Stimulated activated CD8-positive, alpha-beta memory T cell treated with anti-CD3 and anti-CD28 coated beads, Interleukin-7, amount 100 ng/mL, for 1 hour (primary cell): ENCODE data around the gene MCM9.
A peak's percentile ranks its signal among the peaks of the same experiment; 100 is the strongest.

ENCODE experiments used
- DNase-seq, 2 donors: peaks; one replicate each; pipeline ENCODE4 v3.0.0-alpha.2; 2020; ENCODE audit warnings: low read depth in 2 of 2

Gene MCM9

DNA sequence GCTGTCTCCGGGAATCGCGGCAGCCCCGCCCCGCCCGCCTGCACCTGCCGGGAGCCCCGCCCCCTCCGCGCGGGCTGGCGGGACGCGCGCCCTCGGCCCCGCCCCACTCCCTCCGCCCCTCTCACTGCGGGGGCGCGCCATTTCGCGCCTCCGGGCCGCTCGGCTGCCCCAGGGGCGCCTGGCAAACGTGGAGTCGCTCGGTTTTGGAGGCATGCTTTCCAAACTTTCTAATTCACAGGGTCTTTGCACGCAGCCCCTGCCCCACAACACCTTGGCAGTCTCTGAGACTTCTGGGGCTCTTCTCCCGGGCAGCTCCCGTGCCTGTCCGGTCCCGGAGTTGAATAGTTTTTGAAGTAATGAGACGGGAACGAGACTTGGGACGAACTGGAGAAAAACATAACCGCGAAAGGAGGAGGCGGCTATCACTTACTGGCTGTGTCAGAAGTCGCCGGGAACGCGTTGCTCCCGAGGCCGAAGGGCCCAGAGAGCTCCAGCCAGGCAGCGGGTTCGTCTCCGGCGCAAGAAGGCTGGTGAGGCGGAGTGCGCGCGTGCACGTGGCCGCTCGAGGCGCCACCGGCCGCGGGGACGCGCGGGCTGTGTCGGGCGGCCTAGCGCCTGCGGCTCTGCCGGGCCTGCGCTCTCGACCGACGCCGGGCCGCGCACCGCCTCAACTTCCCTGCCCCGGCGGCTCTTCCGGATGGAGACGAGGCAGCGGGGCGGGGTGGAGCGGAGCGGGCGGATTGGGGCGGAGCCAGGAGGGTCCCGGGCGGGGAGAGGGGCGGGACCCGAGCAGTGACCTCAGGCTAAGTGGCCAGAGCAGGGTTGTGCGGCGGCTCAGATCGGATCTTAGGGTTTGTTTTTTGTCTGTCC, at the start of gene MCM9:
Gene MCM9 (minus strand): TSS at position 699 of the 870 bp plus-strand sequence. CDS start 3,436 bp downstream, outside the sequence.
- peak; percentile 75 to 77 for DNase-seq

GRCh38 chr6:118984342-118984741, 49.4 kb upstream of the MCM9 start:
- no peak for DNase-seq

DNA sequence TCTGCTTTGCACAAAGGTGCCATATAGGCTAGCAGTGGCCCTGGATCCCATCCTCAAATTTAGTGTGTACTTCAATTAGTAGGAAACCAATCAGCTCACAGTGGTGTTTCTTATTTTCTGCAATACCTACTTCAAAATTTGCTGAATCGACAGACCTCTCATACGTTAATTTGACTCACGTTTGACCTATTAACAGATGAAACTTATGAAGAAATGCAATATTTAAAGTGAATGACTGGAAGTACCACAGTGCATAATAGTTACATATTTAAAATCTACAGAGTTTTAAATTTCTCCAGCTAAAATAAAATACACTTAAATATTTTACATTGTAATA, 47.6 kb upstream of the MCM9 start:
- no peak for DNase-seq

GRCh38 chr6:118981884-118982574, 47.1 kb upstream of the MCM9 start:
- DNase-seq, result no peak

DNA sequence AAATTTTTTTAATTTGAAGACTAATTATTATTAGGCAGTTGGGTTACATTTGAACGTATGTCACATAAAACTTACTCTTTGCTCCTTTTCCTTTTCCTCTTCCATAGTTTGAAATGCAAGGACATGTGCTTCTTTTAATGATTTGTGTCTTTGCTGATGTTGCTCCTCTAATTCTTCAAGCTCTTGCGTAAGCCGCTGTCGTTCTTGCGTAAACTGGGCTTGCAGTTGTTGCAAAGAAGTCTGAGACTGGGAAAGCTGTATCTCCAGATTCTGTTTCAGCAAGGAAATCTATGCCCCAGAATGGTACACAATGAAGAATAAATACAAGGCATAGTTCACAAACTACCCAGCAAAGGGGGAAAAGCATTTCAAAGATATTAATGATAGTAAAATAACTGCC, 45.1 kb upstream of the MCM9 start:
- no peak for DNase-seq

DNA sequence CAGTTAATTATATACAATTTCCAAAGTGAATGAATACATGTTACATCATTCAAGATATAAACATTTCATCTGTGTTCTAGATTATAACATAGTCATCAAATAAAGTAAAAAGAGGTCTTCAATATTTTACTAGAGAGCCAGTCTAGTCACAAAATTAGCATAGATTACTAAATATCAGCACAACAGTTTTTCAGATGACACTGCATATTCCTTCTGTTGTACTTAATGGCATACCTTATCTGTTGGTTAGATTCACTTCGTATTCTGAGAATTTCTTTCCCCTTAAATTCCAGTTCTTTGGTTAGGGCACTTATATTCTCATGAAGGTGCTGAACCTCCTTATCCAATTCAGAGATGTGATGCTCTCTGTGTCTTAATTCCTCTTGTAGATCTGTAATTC, 39.8 kb upstream of the MCM9 start:
- no peak for DNase-seq

DNA sequence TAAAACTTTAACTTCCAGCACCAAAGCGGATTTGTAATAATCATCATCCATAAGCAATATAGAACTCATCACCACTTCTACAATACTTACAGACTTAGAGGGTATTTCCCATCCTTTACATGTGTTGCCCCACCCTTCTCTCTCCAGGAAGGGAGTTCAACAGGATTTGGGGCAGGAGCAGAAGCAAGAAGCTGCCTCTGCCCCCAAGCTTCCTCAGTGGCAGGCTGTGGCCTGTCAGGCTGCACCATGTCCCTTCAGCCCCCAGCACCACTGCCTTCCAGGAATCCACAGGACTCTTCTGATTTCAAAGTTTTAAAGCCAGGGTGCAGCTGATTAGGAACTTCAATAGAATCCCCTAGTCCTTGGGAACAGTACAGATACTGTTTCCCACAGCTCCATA, 36.7 kb upstream of the MCM9 start:
- DNase-seq, result no peak

GRCh38 chr6:118970866-118971265, 35.9 kb upstream of the MCM9 start:
- no peak for DNase-seq

GRCh38 chr6:118968416-118968815, 33.5 kb upstream of the MCM9 start:
- no peak for DNase-seq

GRCh38 chr6:118967239-118967638, 32.3 kb upstream of the MCM9 start:
- no peak for DNase-seq

- DNase-seq, result no peak
These were observed 30.9 kb upstream of the MCM9 start for GRCh38 chr6:118965843-118966370.

- DNase-seq, result no peak
These were observed 30.4 kb upstream of the MCM9 start for GRCh38 chr6:118965371-118965770.

GRCh38 chr6:118963003-118963402, 28.0 kb upstream of the MCM9 start:
- DNase-seq, result no peak

DNA sequence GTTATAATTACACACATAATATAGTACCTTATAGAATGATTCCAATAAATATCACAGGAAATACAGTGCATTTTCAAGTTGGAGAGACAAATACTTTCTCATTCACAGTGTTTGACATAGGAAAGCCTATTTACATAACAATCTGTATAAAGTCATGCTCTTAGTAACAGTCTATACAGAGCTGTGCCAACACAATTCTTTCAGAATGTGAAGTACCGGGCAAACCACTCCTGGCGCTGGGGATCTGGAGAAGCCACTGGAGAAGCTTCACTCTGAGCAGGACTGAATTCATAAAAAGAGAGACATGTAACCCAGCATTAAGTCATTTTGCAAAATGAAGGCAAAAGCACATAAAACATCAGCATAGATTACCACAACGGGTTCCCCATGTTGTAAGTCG, 24.9 kb upstream of the MCM9 start:
- DNase-seq, result no peak

DNA sequence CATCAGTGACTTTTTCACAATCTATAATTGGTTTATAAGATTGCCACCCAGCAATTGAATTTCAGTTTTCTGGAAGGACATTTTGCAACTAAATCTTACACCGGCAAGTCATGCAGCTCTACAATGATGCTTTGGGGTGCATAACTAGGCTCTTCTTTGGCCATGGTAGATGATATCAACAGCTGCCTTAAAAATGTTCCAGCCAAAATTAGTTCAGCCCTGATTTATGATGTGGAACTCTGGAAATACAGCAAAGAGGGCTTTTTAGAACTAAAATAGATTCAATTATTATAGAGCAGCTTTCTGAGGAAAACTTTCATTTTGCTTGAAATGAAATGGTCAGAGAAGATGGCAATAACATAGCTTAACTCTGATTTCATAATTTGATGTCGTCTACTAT, 18.4 kb upstream of the MCM9 start:
- no peak for DNase-seq

GRCh38 chr6:118952683-118953082, 17.7 kb upstream of the MCM9 start:
- no peak for DNase-seq

- DNase-seq, result no peak
These were observed 10.3 kb upstream of the MCM9 start for GRCh38 chr6:118945217-118945616.

- no peak for DNase-seq
These were observed 5.8 kb upstream of the MCM9 start for GRCh38 chr6:118940770-118941169.

GRCh38 chr6:118939683-118940082, 4.7 kb upstream of the MCM9 start:
- DNase-seq, result no peak

GRCh38 chr6:118935978-118936703, 1.2 kb upstream of the MCM9 start:
- DNase-seq, result no peak

- DNase-seq, result no peak
These were observed 341 bp upstream of the MCM9 start for GRCh38 chr6:118935331-118935668.

DNA sequence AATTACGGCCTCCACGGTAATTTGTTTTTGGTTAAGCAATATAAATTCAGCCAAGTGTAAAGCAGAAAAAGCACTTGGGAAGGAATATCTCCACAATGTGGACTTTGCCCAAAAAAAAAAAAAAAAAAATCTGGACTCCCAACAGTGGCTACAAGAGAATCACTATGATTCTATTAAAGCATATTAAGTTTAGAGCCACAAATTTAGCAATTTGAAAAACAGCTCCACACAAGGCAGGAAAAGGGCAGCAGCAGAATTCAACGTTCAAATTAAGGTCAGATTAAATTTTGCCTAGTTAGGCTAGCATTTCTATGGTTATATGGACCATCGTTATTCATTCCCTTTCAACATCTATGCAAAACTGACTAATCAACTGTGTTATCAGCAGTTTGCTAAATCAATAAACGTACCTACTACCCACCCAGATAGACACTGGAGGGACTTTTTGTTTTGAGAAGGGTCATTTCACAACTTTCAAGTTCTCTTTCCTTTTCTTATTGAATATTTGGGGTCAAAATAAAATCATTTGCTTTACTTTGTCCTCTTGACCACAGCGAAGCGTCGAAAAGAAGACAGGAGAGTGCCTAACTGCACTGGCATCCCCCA, 1.0 kb downstream of the MCM9 start:
- no peak for DNase-seq
